GM21737 (cell line): ENCODE measurements around the gene GFER.

Experiments
- ATAC-seq: cut with Tn5 transposase; IDR thresholded peaks from one replicate; pipeline ENCODE4 v1.9.1; 2021; ENCODE audit warnings: mild to moderate bottlenecking, moderate library complexity; ENCODE audit not compliant: unreplicated experiment

Gene GFER

GRCh38 chr16:1990351-1991134, 6.5 kb downstream of the GFER start:
- no peak for ATAC-seq

GRCh38 chr16:1991135-1991551, 7.2 kb downstream of the GFER start:
- ATAC-seq = peak; percentile 33

GRCh38 chr16:1991588-1991947, 7.6 kb downstream of the GFER start:
- no peak for ATAC-seq

GRCh38 chr16:1991948-1992703, 8.1 kb downstream of the GFER start:
- peak; percentile 42 for ATAC-seq

DNA sequence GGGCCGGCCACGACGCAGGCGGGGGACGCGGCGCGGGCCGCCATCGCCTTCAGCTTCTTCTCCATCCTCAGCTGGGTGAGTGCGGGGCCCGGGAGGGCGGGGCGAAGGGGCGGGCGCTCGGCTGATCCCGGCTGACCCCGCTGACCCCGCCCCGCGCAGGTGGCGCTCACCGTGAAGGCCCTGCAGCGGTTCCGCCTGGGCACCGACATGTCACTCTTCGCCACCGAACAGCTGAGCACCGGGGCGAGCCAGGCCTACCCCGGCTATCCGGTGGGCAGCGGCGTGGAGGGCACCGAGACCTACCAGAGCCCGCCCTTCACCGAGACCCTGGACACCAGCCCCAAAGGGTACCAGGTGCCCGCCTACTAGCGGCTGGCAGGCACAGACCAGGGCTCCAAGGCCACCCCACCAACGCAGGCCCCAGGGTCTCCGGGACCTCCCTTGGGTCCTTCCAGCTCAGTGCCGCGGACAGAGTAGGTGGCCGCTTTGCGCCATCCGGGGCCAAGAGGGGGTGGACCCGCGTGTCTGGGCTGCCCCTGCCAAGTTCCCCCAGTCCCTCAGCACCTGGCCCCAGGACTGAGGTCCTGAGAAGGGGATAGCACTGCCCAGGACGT, 8.8 kb downstream of the GFER start:
- ATAC-seq = no peak

- ATAC-seq = no peak
Observed at GRCh38 chr16:1993731-1994131, 9.7 kb downstream of the GFER start.

DNA sequence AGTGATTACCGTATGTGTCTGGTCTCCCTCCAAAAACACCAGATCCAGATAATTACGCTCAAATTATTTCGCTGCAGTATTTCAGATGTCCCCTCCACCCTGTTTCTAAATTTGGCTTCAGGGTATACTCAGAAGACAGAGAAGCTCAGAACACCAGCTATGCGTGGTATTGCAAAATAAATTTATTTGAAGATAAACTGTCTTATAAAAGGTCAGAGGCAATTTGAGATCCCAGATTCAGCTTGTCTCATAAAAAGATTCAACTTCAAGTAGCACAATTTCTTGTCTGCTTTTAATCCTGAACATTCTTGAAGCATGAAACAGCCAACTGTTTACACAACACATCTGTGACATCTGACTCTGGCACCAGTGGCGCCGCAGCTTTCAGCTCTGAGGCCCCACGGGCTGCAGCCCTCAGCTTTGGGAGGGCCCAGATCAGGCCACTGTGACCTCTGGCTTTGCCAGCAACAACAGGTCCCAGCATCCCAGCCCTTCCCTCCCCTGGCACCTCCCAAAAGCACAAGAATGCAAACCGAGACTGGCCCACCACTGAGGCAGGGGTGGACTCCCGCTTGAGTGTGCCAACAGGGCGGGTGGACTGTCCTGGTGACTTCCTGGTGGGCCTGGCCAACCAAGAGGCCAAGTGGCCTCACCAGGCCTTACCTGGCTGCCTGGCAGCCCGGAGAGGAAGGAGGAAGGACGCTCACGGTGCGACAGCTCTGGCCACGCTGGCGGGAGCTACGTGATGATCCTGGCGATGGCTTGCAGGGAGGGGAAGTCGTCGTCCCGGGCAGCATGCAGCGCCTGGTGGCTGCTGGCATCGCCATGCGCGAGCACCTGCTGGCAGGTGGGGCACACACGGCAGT, 13.7 kb downstream of the GFER start:
- no peak for ATAC-seq

GRCh38 chr16:1998360-1998835, 14.4 kb downstream of the GFER start:
- no peak for ATAC-seq

- no peak for ATAC-seq
Observed at GRCh38 chr16:1998852-1999801, 15.1 kb downstream of the GFER start.

- no peak for ATAC-seq
Observed at GRCh38 chr16:1999866-2000514, 16.0 kb downstream of the GFER start.

- ATAC-seq = no peak
Observed at GRCh38 chr16:2001035-2001434, 17.0 kb downstream of the GFER start.

DNA sequence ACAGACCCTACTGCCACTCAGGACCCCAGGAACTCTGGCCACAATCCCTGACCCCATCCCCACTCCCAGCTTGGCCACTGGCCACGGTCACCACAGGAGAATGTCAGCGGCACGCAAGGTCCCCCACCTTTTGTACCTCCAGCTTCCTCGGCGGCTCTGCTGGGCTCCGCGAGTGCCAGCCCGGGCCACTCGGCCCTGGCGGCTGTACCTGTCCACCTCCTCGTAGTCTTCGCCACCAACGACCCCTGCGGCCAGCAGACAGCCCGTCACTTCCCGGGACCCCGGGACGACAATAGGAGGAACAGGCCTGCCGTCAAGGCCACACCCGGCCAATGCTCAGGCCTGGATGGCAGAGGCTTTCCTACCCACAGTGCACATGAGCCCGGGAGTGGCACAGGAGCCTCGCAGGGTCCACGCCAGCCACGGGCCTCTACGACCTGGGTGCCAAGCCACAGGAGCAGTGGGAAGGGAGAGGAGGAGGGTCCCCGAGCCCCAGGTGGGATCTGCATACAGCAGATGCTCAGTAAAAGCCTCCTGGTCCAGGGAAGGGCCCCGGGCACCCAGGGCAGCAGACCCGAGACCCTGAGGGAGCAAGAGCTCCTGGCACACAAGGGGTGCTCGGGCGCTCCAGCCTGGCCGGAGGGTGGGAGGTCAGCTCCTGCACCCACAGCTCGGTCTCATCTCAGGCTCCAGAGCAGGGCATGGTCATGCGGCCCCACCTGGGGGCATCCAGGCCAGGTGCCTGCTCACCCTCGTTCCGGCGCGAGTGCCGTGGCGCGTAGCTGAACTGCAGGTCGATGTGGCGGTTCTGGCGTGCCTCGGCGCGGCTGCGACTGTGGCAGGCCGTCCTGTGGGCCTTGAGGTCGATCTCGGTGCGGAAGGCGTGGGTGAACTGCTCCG, 17.7 kb downstream of the GFER start:
- ATAC-seq = no peak

- ATAC-seq = no peak
Observed at GRCh38 chr16:2002406-2003230, 18.6 kb downstream of the GFER start.

DNA sequence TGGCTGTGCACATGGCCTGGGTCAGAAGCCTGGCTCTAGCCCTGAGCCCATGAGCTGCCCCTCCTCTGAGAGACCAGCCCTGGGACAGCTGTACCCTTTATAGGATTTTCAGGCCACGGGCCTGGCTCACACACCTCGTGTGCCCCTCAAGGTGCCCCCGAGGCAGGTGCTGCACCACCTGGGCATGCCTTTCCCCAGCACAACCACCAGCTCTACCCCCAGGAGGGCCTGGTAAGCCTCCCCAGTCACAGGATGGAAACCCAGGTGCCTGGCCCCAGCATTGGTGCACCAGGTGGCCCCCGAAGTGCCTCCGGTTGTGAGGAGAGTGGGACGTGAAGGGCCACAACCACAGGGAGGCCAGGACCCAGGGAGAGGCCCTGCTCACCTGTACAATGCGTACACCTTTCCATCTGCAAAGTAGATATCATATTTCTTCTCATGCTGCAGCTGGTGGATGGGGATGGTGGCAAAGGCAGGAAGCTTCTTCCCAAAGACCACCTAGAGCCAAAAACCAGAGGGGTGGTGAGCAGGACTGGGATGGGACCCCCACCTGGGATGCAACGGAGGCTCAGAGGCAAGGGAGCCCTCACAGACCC, 19.3 kb downstream of the GFER start:
- no peak for ATAC-seq

GRCh38 chr16:2003827-2004641, 20.0 kb downstream of the GFER start:
- peak; percentile 48 for ATAC-seq
